Epithelial cell of proximal tubule (primary cell): ENCODE results near the gene TRAM2. TPM values are rescaled to one million over a fixed set of nuclear protein-coding genes. Genes with fewer than 3 reads are reported as not detected.

Experiments
- DNase-seq: peaks from one replicate; pipeline ENCODE4 v3.0.0-alpha.2; 2011; ENCODE audit warnings: low read depth
- H3K4me3 ChIP-seq: 2 replicates; pipeline ENCODE4 v1.5.1; 2011; ENCODE audit warnings: low read depth, mild to moderate bottlenecking, low read length
- total RNA-seq: library from RNA; depleted of rRNA; stranded (reverse); fragments of >200 nt; gene quantifications from 2 replicates; pipeline ENCODE4 v1.2.3, GENCODE V29; 2015
- TF ChIP-seq, protein P1 (sequence below): conservative IDR thresholded peaks from 2 replicates; pipeline ENCODE4 v1.5.1; 2012; ENCODE audit warnings: low read depth, mild to moderate bottlenecking, low read length

The TRAM2 gene
- total RNA-seq, 1 donor from 2014 or later, result 16.3 TPM

DNA sequence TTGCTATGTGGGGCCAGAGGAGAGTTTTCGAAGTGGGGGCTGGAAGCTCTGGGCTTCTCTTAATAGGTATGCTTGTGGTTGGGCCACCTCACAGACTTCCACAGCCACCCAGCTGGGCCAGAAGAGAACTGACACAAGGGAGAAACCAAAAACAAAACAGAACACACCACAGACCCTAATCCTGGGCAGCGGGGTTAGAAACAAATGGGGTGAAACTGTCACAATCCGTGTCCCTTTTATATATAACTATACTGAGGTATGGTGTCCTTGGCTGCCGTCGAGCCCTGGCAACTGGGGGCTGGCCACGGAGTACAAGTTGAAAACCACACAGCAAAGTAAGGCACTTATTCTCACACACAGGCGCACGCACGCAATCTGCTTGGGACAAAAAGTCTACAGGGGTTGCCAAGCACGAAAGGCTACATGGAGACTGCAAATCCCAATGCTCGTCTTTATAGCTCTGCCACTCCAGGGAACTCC is 78.3 kb downstream of the TRAM2 start:
- no peak overlapping the region for H3K4me3 ChIP-seq
- TF ChIP-seq, protein P1, sequence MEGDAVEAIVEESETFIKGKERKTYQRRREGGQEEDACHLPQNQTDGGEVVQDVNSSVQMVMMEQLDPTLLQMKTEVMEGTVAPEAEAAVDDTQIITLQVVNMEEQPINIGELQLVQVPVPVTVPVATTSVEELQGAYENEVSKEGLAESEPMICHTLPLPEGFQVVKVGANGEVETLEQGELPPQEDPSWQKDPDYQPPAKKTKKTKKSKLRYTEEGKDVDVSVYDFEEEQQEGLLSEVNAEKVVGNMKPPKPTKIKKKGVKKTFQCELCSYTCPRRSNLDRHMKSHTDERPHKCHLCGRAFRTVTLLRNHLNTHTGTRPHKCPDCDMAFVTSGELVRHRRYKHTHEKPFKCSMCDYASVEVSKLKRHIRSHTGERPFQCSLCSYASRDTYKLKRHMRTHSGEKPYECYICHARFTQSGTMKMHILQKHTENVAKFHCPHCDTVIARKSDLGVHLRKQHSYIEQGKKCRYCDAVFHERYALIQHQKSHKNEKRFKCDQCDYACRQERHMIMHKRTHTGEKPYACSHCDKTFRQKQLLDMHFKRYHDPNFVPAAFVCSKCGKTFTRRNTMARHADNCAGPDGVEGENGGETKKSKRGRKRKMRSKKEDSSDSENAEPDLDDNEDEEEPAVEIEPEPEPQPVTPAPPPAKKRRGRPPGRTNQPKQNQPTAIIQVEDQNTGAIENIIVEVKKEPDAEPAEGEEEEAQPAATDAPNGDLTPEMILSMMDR, result no peak
- DNase-seq, result no peak

DNA sequence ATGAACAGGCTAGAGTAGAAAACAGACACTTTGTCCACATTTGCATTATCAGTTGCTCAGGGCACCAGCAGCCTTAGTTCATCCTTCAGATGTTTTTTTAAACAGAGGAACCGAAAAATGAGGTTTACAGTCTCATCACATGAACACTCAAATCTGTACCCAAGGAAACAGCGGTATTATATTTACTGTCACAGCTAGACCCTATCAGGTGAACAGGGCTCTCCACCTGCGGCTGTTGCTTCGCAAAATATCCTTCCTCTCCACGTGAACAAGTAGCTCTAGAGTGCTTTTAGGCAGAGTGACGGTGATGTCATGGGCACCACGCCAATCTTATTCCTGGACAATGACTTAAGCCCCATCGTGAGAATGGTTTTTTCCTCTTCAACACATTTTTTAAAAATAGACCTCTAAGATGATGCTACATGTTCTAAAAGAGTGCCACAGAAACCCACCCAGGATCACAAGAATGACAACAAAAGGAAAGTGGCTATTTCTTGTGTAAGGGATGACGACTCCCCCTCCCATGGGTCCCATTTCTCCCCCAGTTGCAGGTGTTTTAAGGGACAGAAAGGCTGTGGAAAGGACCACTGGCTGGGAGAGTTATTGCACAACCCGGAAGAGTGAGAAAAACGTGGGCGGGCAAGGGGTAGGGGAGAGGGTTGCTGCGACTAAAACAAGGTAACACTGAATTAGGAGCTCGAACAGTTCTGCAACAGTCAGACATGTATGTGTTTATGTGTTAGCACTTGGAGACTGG is 79.0 kb downstream of the TRAM2 start:
- no peak for DNase-seq
- H3K4me3 ChIP-seq, result no peak overlapping the region
- TF ChIP-seq, protein P1, result no peak

DNA sequence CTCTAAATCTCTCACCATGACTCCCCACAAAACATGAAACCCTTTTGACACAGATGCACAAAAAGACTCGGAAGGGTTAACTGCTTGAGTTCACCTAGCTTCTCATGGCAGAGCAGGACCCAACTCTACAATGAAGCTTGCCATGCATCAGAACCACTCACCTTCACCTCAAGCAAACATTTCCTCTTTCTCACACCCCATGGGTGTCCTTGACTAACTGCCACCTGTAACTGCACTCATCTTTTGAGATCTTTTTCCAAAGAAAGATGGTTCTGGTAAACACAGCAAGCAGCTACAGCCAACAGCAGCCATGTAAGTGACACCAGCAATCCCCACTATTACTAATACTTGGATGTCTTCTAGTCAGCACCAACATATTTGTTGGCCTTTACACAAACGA is 80.2 kb downstream of the TRAM2 start:
- H3K4me3 ChIP-seq, result no peak overlapping the region
- DNase-seq, result no peak
- TF ChIP-seq, protein P1, result no peak

DNA sequence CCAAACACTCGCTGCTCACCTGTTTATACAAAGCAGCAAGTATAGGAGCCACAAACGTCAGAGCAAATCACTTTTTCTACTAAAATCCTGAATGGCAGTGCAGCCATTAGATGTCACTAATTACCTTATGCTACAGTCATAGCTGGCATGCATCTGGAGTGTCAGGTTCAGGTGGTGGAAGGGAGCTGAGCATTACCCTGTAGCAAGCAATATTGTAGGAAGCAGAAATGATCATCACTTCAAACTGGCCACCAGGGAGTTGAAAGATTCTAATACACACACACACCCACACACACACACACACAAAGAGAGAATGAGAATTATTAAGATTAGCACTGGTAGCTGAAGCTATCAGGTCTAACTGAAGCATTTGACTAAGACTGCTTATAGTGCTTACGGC is 80.9 kb downstream of the TRAM2 start:
- TF ChIP-seq, protein P1, result no peak
- DNase-seq, result no peak
- no peak overlapping the region for H3K4me3 ChIP-seq

DNA sequence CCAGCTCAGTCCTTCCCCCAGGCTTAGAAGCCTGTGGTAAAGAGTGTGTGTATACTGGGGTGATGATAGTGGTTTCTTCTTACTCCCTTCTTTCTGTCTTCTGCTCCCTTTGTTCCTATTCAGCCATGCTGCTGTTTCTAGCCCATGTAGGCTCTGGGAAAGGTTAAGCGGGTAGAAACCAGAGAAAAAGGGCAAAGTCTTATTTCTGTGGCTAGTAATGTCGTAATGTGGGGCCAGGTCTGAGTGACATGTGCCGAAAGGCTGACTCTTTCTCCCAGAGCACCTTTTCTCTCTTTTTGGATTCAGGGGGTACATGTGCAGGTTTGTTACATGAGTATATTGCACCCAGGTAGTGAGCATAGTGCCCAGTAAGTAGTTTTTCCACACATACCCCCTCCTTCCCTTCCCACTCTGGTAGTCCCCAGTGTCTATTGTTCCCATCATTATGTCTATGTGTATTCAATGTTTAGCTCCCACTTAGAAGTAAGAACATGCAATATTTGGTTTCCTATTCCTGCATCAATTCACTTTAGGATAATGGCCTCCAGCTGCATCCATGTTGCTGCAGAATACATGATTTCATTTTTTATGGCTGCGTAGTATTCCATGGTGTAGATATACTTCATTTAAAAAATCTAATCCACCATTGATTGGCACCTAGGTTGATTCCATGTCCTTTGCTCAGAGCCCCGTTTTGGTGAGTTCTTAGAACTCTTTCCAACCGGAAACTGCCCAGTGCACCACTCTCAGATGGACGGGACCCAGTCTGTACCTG is 82.4 kb downstream of the TRAM2 start:
- no peak overlapping the region for H3K4me3 ChIP-seq
- TF ChIP-seq, protein P1, result no peak
- no peak for DNase-seq

DNA sequence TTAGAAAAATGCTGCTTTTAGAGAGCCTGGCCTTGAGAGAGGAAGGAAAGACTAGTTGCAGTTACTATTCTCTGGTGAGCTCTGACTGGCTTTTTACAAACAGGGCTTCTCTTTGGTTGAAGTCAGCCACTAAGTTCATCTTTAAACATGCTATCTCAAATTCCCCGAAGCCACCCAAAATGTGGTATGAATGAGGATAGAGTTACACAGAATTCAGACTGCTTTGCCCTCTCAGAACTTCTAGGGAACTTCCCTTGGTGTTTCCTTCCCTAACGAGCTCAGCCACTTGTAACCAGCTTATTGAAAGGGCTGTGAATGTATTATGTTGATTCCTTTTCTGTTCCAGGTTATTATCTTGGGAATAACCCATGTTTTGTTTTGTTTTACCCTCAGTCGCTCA is 83.2 kb downstream of the TRAM2 start:
- no peak overlapping the region for H3K4me3 ChIP-seq
- TF ChIP-seq, protein P1, result no peak
- DNase-seq, result no peak
